IPS DF 6.9 (cell line): ENCODE results near the gene SPAG7.
"Not testable (repeated sequence)": the region's sequence is repeated elsewhere in the genome, so short reads cannot be mapped to it uniquely, and the experiment has no call there.

Experiments
- DNase-seq: peaks from one replicate; pipeline ENCODE4 v3.0.0-alpha.2; 2013; ENCODE audit warnings: low read depth, low spot score
- H3K27ac ChIP-seq: one replicate; pipeline ENCODE4 v1.5.1; 2013; ENCODE audit warnings: low read length, control low read depth
- H3K27me3 ChIP-seq: 2 replicates; pipeline ENCODE4 v1.6.1; 2013; ENCODE audit warnings: mild to moderate bottlenecking, low read length; ENCODE audit not compliant: control insufficient read depth, insufficient read depth
- H3K36me3 ChIP-seq: 2 replicates; pipeline ENCODE4 v1.6.1; 2013; ENCODE audit warnings: low read length; ENCODE audit not compliant: control insufficient read depth, insufficient read depth
- H3K4me1 ChIP-seq: 2 replicates; pipeline ENCODE4 v1.6.1; 2013; ENCODE audit warnings: low read length; ENCODE audit not compliant: control insufficient read depth, insufficient read depth
- H3K4me3 ChIP-seq: 2 replicates; pipeline ENCODE4 v1.5.1; 2013; ENCODE audit warnings: mild to moderate bottlenecking, low read length
- H3K9me3 ChIP-seq: 2 replicates; pipeline ENCODE4 v1.6.1; 2013; ENCODE audit warnings: low read length, inconsistent platforms; ENCODE audit not compliant: control insufficient read depth, insufficient read depth
- WGBS: extraction: QIAGEN DNeasy Blood & Tissue Kit; methylation state at CpG from one replicate; pipeline ENCODE4 v1.1.7; 2013; ENCODE audit warnings: mixed read lengths, missing lambda C conversion rate; ENCODE audit not compliant: insufficient read length, insufficient coverage; 5-methylcytosine and 5-hydroxymethylcytosine counted together

Gene SPAG7

DNA sequence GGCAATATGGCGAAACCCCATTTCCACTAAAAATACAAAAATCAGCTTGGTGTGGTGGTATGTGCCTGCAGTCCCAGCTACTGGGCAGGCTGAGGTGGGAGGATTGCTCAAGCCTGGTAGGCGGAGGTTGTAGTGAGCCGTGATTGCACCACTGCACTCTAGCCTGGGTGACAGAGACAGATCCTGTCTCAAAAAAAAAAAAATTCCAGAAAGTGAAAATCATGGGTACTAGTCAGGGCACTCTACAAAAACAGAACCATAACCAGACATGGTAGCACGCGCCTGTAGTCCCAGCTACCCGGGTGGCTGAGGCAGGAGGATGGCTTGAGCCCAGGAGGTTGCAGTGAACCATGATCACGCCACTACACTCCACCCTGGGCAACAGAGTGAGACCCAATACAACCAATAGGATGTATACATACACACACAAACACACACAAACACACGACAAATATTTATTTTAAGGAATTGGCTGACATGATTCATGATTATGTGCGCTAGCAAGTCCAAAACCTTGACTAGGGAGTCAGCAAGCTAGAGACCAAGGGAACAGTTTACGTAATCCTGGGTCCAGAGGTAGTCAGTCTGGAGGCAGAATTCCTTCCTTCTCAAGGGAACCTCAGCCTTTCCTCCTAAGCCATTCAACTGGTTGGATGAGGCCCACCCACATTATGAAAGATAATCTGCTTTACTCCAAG is 47.1 kb downstream of the SPAG7 start:
- Histone ChIP-seq H3K4me1 (no peaks in the 10 kb centered on the region), H3K27ac (no peak overlapping the region), H3K9me3 (no peaks in the 10 kb centered on the region), H3K36me3 (no peaks in the 10 kb centered on the region), H3K27me3 (no peaks in the 10 kb centered on the region), H3K4me3 (no peak overlapping the region)
- no CpG with 5 or more reads among the region's 10 CpGs for WGBS
- no peak for DNase-seq

DNA sequence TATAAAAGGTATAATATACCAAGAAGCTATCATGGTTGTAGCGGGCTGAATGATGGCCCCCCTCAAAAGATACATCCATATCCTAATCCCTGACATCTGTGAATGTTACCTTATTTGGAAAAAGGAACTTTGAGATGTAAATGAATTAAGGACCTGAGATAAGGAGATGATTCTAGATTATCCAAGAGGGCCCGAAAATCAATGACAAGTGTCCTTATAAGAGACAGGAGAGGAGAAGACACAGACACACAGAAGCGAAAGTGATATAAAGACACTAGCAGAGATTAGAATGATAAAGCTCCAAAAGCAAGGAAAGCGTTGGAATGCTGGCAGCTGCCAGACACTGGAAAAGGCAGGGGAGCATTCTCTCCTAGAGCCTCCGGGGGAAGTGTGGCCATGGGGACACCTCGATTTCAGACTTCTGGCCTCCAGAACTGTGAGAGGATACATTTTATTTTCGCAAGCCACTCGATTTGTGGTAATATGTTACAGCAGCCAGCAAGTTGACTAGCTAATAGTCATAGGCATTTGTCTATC is 48.0 kb downstream of the SPAG7 start:
- no CpG with 5 or more reads among the region's 8 CpGs for WGBS

GRCh38 chr17:4914551-4914950 is 53.1 kb downstream of the SPAG7 start:
- DNase-seq, H3K4me3 ChIP-seq: not testable (repeated sequence)
- WGBS: no CpG with 5 or more reads among the region's 4 CpGs

More for the DNA sequence above, 48.0 kb downstream of the SPAG7 start:
- Histone ChIP-seq H3K27ac (no peak overlapping the region), H3K4me1 (no peaks in the 10 kb centered on the region), H3K36me3 (no peaks in the 10 kb centered on the region), H3K27me3 (no peaks in the 10 kb centered on the region), H3K9me3 (no peaks in the 10 kb centered on the region), H3K4me3 (no peak overlapping the region)
- DNase-seq: no peak

GRCh38 chr17:4913994-4914393 is 53.6 kb downstream of the SPAG7 start:
- H3K36me3 ChIP-seq: no peaks in the 10 kb centered on the region
- H3K9me3 ChIP-seq: no peaks in the 10 kb centered on the region
- H3K4me3 ChIP-seq: no peak overlapping the region
- no peaks in the 10 kb centered on the region for H3K27me3 ChIP-seq
- 0 out of 2 replicates have a peak, but pooled peaks cover 2% of the 10 kb centered on the region for H3K4me1 ChIP-seq
- WGBS: no CpG with 5 or more reads among the region's 1 CpG
- H3K27ac ChIP-seq: no peak overlapping the region
- DNase-seq: no peak

More at GRCh38 chr17:4914551-4914950, 53.1 kb downstream of the SPAG7 start:
- H3K27me3 ChIP-seq, H3K9me3 ChIP-seq, H3K36me3 ChIP-seq, H3K4me1 ChIP-seq, H3K27ac ChIP-seq: not testable (repeated sequence)
